Right atrium auricular region (tissue), 2 donors: ENCODE data around the gene ODAD3. TPM values are rescaled to one million over a fixed set of nuclear protein-coding genes. Genes with fewer than 3 reads are reported as not detected.

Experiments used
- DNase-seq: peaks from one replicate; pipeline ENCODE4 v3.0.0-alpha.2; 2019; ENCODE audit warnings: low spot score
- H3K27ac ChIP-seq, 2 donors: fragments of 200-600 bp; sonication (generic); 1 replicate in 1 of 2; 2 replicates in 1 of 2; pipeline ENCODE4 v1.5.1; 2016 to 2019
- H3K27me3 ChIP-seq, 2 donors: fragments of 200-600 bp; sonication (generic); one replicate each; pipeline versions ENCODE4 v1.5.1 to v1.6.0; 2017 to 2019
- H3K36me3 ChIP-seq: fragments of 200-600 bp; sonication (generic); one replicate; pipeline ENCODE4 v1.5.1; 2016
- H3K4me1 ChIP-seq, 2 donors: fragments of 200-600 bp; sonication (generic); one replicate each; pipeline versions ENCODE4 v1.5.1 to v1.6.0; 2017 to 2019
- H3K4me3 ChIP-seq, 2 donors: fragments of 200-600 bp; sonication (generic); 1 replicate in 1 of 2; 2 replicates in 1 of 2; pipeline ENCODE4 v1.5.1; 2017 to 2019; ENCODE audit warnings: mild to moderate bottlenecking in 1 of 2, moderate library complexity in 1 of 2
- H3K9me3 ChIP-seq, 2 donors: fragments of 200-600 bp; sonication (generic); one replicate each; pipeline ENCODE4 v1.5.1; 2019
- total RNA-seq, 2 donors: library from RNA; depleted of rRNA; stranded (reverse); fragments of >200 nt; gene quantifications; one replicate each; pipeline ENCODE4 v1.1.0, GENCODE V29; 2016
- TF ChIP-seq, protein P1 (sequence below), 2 donors: fragments of 200-600 bp; sonication (generic); IDR thresholded peaks; one replicate each; pipeline ENCODE4 v1.5.1; 2019; ENCODE audit warnings: antibody characterized with exemption in 2 of 2

ODAD3 gene
- total RNA-seq, 2 donors from 2014 or later = 0.22 to 0.59 TPM

DNA sequence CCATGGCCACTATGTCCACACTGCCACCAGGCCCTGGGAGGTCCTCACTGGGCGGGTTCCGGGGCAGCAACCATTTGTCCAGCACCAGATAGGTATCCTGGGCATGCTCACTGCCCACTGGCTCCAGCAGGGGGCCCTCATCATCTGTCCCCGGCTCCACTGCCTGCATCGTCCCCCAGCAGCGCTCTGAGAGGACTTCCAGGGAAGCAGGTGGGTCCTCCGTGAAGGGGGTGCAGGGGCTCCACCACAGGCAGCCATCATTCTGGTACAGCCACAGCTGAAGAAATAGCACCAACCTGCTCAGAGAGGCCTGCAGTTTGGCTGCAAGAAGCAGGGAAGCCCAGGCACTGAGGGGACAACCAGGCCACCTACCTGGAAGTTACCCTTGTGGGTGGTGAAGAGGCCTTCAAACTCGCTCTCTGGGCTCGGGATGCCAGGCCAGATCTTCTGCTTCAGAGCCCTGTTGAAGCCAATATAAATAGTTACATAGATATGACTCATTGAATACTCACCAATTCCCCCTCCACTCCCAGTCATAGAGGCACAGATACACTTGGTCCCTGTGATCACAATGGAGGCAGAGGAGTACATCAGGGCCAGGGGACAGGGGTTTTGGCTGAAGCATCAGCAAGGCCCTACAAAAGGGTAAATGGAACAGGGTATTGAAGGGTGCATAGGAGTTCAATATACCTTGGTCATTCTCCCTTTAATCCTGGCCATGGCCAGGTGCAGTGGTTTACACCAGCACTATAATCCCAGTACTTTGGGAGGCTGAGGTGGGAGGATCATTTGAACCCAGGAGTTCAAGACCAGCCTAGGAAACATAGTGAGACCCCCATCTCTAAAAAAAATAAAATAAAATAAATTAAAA is 56.4 kb downstream of the ODAD3 start:
- no peaks in the 10 kb centered on the region for H3K36me3 ChIP-seq
- TF ChIP-seq, protein P1, sequence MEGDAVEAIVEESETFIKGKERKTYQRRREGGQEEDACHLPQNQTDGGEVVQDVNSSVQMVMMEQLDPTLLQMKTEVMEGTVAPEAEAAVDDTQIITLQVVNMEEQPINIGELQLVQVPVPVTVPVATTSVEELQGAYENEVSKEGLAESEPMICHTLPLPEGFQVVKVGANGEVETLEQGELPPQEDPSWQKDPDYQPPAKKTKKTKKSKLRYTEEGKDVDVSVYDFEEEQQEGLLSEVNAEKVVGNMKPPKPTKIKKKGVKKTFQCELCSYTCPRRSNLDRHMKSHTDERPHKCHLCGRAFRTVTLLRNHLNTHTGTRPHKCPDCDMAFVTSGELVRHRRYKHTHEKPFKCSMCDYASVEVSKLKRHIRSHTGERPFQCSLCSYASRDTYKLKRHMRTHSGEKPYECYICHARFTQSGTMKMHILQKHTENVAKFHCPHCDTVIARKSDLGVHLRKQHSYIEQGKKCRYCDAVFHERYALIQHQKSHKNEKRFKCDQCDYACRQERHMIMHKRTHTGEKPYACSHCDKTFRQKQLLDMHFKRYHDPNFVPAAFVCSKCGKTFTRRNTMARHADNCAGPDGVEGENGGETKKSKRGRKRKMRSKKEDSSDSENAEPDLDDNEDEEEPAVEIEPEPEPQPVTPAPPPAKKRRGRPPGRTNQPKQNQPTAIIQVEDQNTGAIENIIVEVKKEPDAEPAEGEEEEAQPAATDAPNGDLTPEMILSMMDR (IDR thresholded peaks at IDR 0.05) = peak; percentile 38 to 66
- H3K9me3 ChIP-seq = no peaks in the 10 kb centered on the region
- no peaks in the 10 kb centered on the region for H3K27me3 ChIP-seq
- no peak overlapping the region for H3K4me3 ChIP-seq
- peak overlapping the region; percentile 16 to 48 for H3K27ac ChIP-seq
- H3K4me1 ChIP-seq = peaks cover 0 to 58% of the 10 kb centered on the region in 2 donors
- no peak for DNase-seq

DNA sequence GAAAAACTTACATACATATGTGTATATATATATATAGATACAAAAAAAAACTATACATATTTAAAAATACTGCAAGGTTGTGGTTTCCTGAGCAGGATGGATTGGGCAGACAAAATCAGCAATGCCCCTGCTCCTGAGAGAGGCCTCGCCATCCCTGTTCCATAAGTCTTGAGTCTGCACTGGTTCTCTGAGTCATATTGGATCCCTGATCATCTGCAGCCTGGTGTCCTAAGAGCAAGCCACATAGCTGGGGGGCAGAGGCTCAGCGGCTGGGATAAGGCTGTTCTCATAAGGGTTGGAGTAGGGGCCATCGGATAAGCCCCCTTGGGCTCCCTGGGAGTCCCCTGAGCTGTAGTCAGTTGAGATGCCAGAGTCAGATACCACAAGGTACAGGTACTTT is 57.2 kb downstream of the ODAD3 start:
- Histone ChIP-seq H3K27me3 (no peaks in the 10 kb centered on the region), H3K4me3 (no peak overlapping the region), H3K27ac (peak overlapping the region; percentile 16 to 48), H3K4me1 (peaks cover 0 to 51% of the 10 kb centered on the region in 2 donors), H3K9me3 (no peaks in the 10 kb centered on the region), H3K36me3 (no peaks in the 10 kb centered on the region)
- TF ChIP-seq, protein P1 (IDR thresholded peaks at IDR 0.05) = no peak
- DNase-seq = no peak

DNA sequence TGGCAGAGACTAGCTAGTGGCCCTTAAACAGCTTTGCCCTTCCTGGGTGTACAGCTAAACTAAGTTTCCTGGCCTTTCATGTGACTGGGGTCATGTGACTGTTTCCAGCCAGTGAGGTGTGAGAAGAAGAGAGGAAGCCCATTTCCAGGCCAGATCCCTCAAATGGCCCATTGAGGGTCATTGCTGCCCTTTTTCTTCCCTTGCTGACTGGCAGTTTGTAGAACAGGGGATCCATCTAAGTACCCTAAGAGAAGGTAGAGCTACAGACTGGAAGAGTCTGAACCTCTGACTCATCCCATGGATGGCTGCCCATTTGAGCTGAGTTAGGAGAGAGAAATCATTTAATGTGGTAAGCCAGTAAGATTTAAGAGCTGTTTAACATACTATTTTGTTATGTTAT is 57.7 kb downstream of the ODAD3 start:
- no peaks in the 10 kb centered on the region for H3K27me3 ChIP-seq
- H3K4me3 ChIP-seq = no peak overlapping the region
- H3K4me1 ChIP-seq = peaks cover 0 to 49% of the 10 kb centered on the region in 2 donors
- H3K9me3 ChIP-seq = no peaks in the 10 kb centered on the region
- H3K36me3 ChIP-seq = no peaks in the 10 kb centered on the region
- TF ChIP-seq, protein P1 (IDR thresholded peaks at IDR 0.05) = no peak
- H3K27ac ChIP-seq = peak overlapping the region; percentile 30 to 48
- DNase-seq = no peak

DNA sequence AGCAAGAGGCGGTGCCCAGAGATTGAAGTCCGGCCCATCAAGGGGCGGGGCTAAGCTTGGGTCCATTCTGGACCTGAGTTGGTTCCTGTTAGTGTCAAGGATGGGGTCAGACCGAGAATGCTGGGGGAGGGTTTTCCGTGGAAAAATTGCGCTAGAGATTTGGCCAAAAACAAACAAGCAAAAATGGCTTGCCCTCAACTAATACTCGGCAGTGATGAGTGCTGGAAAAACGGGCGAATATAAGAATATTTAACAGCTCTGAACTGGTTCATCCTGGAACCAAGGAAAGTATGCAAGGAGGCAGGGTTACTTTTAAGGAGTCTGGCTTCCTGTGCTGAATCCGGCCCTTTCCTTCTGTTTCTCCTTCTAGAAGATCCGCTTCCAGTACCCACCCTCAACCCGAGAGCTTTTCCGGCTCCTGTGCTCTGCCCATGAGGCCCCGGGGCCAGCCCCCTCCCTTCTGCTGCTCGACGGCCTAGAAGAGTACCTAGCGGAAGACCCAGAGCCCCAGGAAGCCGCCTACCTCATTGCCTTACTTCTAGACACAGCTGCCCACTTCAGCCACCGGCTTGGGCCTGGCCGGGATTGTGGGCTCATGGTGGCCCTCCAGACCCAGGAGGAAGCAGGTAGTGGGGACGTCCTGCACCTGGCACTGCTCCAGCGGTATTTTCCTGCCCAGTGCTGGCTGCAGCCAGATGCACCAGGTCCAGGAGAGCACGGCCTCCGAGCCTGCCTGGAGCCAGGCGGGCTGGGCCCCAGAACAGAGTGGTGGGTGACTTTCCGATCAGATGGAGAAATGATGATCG is 59.6 kb downstream of the ODAD3 start:
- Histone ChIP-seq H3K9me3 (no peaks in the 10 kb centered on the region), H3K4me1 (peaks cover 0 to 40% of the 10 kb centered on the region in 2 donors), H3K36me3 (no peaks in the 10 kb centered on the region), H3K27ac (peak overlapping the region; percentile 74 to 98), H3K27me3 (no peaks in the 10 kb centered on the region), H3K4me3 (peak overlapping the region; percentile 33 to 67)
- peak; percentile 67 for DNase-seq
- TF ChIP-seq, protein P1 (IDR thresholded peaks at IDR 0.05) = no peak

DNA sequence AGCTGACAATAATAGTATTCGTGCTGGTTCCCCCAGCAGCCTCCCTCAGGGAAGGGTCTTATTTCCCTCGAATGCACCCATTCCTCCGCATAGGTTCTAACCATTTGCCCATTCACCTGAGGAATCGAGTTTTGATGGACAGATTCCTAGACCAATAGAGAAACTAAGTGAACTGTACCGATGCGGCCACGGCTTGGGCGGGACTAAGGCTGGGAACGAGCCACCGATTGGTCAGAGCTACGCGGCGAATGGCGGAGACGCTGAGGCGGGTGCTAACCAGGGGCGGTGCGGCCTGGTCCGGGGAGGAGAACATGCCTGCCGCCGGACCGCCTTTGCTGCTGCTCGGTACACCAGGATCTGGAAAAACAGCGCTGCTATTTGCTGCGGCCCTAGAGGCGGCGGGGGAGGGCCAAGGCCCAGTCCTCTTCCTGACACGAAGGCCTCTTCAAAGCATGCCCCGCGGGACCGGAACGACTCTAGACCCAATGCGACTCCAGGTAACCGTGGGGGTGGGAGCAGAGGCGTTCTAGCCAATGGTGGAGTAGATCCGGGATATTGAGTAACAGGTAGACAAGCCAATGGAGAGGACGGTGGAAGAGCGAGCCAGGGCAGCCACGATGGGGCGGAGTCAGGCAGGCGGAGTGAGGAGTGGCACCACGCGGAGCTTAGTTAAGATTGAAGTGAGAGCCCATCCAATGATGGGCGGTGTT is 60.3 kb downstream of the ODAD3 start, which contains the start of gene SWSAP1:
Gene SWSAP1 (plus strand): TSS at position 234 of the 710 bp plus-strand sequence. CDS start 15 bp downstream, at position 249.
- no peaks in the 10 kb centered on the region for H3K36me3 ChIP-seq
- H3K4me3 ChIP-seq = peak within 1 kb of the TSS; percentile 67 to 71
- H3K9me3 ChIP-seq = no peaks in the 10 kb centered on the region
- TF ChIP-seq, protein P1 (IDR thresholded peaks at IDR 0.05) = no peak
- no peaks in the 10 kb centered on the region for H3K27me3 ChIP-seq
- peak within 1 kb of the TSS; percentile 94 to 98 for H3K27ac ChIP-seq
- H3K4me1 ChIP-seq = peaks cover 0 to 40% of the 10 kb centered on the region in 2 donors
- DNase-seq = peak; percentile 99
